ENCODE results near the gene TSGA10.

The TSGA10 gene

GRCh38 chr2:99141110-99142108 is 13.3 kb downstream of the TSGA10 start, which contains the start of gene C2orf15:
Gene C2orf15, plus strand, starts transcription at chr2:99141707. Its CDS starts 8,852 bp downstream, at chr2:99150559.
- TF ChIP-seq, protein P1, sequence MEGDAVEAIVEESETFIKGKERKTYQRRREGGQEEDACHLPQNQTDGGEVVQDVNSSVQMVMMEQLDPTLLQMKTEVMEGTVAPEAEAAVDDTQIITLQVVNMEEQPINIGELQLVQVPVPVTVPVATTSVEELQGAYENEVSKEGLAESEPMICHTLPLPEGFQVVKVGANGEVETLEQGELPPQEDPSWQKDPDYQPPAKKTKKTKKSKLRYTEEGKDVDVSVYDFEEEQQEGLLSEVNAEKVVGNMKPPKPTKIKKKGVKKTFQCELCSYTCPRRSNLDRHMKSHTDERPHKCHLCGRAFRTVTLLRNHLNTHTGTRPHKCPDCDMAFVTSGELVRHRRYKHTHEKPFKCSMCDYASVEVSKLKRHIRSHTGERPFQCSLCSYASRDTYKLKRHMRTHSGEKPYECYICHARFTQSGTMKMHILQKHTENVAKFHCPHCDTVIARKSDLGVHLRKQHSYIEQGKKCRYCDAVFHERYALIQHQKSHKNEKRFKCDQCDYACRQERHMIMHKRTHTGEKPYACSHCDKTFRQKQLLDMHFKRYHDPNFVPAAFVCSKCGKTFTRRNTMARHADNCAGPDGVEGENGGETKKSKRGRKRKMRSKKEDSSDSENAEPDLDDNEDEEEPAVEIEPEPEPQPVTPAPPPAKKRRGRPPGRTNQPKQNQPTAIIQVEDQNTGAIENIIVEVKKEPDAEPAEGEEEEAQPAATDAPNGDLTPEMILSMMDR (IDR thresholded peaks at IDR 0.05), result no peak

DNA sequence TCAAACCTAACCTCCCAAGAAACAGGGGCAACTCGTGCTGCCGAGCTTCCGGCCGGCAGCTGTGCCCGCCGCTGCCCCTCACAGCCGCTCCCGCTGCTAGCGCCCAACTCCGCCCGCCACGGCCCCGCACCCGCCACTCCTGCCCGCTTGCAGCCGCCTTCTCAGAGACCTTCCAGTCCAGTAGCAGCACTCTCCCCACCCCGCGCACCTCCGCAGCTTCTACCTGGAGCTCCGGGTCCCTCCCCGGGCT is 14.0 kb downstream of the TSGA10 start:
- TF ChIP-seq, protein P1 (IDR thresholded peaks at IDR 0.05), result no peak

DNA sequence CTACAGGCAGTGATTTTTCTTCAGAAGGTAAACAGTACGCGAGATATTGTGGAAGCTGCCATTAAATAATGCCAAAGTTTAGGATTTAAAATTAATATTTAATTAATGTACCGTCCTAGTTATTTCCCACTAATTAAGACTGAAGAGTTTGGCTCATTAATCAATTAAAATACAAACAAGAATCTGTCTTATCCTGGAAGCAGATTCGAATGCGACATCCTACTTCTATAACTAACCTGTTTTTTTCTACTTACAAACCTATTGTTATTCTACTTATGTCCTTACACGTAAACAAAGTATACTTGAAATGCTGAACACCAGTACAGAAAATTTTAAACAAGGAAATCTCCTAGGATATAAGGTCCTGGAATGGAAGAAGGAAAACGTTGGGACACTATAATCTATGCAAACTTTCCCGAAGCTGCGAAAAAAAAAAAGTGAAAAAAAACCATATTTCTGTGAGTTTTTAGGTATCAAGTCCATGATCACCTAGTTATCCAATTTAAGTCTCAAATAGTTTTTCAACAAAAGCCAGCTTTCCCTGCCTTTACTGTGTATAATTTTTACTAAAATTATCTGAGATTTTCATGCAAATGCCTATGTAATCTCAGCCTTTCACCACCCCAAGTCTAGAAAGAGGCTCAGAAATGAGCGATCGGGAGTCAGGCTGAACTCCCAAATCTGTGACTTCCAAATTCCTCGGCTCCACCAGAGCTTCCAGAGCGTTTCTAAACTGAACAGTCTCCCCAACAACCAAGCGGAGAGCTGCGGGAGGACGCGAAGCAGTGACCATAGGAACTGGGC is 14.5 kb downstream of the TSGA10 start:
- TF ChIP-seq, protein P1 (IDR thresholded peaks at IDR 0.05), result no peak

DNA sequence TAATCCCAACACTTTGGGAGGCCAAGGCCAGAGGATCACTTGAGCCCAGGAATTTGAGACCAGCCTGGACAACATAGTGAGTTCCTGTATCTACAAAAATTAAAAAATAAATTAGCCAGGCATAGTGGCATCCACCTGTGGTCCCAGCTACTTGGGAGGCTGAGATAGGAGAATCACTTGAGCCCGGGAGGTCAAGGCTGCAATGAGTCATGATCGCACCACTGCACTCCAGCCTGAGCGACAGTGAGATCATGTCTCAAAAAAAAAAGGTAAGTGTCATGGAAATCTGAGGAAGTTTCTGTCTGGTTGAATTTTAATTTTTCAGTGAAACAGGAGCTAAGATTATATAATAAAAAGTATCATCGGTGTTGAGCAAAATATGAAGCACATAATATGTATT is 15.7 kb downstream of the TSGA10 start:
- TF ChIP-seq, protein P1 (IDR thresholded peaks at IDR 0.05), result no peak

- TF ChIP-seq, protein P1 (IDR thresholded peaks at IDR 0.05), result no peak
Observed at GRCh38 chr2:99127981-99128380, 26.8 kb downstream of the TSGA10 start.

- TF ChIP-seq, protein P1 (IDR thresholded peaks at IDR 0.05), result no peak
Observed at GRCh38 chr2:99112617-99113016, 42.1 kb downstream of the TSGA10 start.

DNA sequence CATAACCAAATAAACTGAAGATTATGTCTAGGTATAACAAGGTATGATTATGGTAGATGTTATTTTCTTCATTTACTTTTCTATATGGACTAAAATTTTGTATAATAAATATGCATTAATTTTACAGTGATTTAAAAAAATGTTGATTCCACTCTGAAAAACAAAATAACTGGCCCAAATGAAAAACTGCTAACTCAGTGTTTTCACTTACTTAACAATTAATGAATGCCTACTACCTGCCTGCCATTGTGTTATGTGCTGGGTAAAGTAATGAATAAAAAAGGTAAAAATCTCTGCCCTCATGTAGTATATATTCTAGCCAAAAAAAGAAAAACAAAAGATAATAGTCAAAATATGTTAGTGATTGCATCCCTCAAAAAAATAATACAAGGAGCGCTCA is 42.8 kb downstream of the TSGA10 start:
- TF ChIP-seq, protein P1 (IDR thresholded peaks at IDR 0.05), result no peak

Data from LNCAP (cell line).